Effector memory CD8-positive, alpha-beta T cell (primary cell): ENCODE measurements around the gene LUZP2.

Experiments used
- ATAC-seq: fragments of 150-1000 bp; cut with Tn5 transposase; replicated peaks from 2 replicates; pipeline ENCODE4 v1.10.0; 2021; ENCODE audit warnings: mild to moderate bottlenecking, moderate library complexity
- DNase-seq, 3 experiments: peaks; one replicate each; pipeline ENCODE4 v3.0.0; 2021
- H3K27ac Mint-ChIP-seq, 2 donors: one replicate each; pipeline ENCODE4 v1.8.0; 2022; ENCODE audit warnings: mild to moderate bottlenecking in 2 of 2, mixed read lengths in 2 of 2, moderate library complexity in 2 of 2
- H3K27me3 Mint-ChIP-seq, 2 donors: one replicate each; pipeline ENCODE4 v1.8.0; 2022; ENCODE audit warnings: mixed read lengths in 2 of 2
- H3K36me3 Mint-ChIP-seq: one replicate; pipeline ENCODE4 v1.8.0; 2022; ENCODE audit warnings: mild to moderate bottlenecking, moderate library complexity, mixed read lengths; ENCODE audit not compliant: insufficient read depth
- H3K4me1 Mint-ChIP-seq, 2 donors: one replicate each; pipeline ENCODE4 v1.8.0; 2022; ENCODE audit warnings: low read depth in 2 of 2, mixed read lengths in 2 of 2
- H3K4me3 Mint-ChIP-seq, 2 donors: one replicate each; pipeline ENCODE4 v1.8.0; 2022; ENCODE audit warnings: mild to moderate bottlenecking in 2 of 2, mixed read lengths in 2 of 2, moderate library complexity in 2 of 2
- H3K9me3 Mint-ChIP-seq, 2 donors: one replicate each; pipeline ENCODE4 v1.8.0; 2022; ENCODE audit warnings: mixed read lengths in 2 of 2

The LUZP2 gene

DNA sequence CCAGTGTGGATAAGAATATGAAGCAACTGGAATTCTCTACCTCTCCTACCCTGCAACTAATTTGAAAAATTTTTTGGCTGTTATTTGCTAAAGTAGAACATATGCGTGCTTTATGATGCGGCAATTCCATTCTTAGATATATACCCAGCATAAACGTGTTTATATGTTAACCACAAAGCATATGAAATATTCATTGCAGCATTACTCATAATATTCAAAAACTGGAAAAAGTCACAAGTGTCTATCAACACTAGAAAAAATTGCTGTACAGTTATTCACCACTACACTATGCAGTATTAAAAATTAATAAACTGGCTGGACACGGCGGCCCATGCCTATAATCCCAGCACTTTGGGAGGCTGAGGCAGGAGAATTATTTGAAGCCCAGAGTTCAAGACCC lies 226.4 kb downstream of the LUZP2 start:
- peaks cover 0 to 4% of the 10 kb centered on the region in 2 donors for H3K9me3 Mint-ChIP-seq
- no peak for DNase-seq
- no peaks in the 10 kb centered on the region for H3K4me1 Mint-ChIP-seq
- no peak for ATAC-seq
- no peak overlapping the region for H3K4me3 Mint-ChIP-seq
- no peaks in the 10 kb centered on the region for H3K27me3 Mint-ChIP-seq
- no peak overlapping the region for H3K27ac Mint-ChIP-seq
- H3K36me3 Mint-ChIP-seq, result no peaks in the 10 kb centered on the region

DNA sequence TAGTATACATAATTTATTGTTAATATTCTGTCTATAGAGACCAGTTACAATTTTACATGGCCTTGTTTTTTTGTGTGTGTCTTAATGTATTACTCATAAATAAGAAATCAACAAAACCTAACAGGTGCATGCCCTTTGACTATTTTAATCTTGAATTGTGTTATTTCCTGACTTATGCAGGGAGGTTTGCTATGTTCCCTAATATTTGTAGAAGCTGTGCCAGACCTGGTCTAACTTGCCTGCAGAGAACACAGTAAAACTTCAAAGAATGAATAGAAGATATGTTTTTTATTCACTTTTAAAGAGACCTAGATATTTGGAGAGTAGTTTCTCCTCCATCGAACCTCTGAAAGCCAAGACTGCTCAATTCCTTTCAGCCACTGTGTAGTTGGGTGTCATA lies 234.7 kb downstream of the LUZP2 start:
- Mint-ChIP-seq H3K36me3 (no peaks in the 10 kb centered on the region), H3K27me3 (no peaks in the 10 kb centered on the region), H3K27ac (no peak overlapping the region), H3K4me3 (no peak overlapping the region), H3K4me1 (no peaks in the 10 kb centered on the region), H3K9me3 (peaks cover 0 to 4% of the 10 kb centered on the region in 2 donors)
- DNase-seq, result no peak
- ATAC-seq, result no peak

DNA sequence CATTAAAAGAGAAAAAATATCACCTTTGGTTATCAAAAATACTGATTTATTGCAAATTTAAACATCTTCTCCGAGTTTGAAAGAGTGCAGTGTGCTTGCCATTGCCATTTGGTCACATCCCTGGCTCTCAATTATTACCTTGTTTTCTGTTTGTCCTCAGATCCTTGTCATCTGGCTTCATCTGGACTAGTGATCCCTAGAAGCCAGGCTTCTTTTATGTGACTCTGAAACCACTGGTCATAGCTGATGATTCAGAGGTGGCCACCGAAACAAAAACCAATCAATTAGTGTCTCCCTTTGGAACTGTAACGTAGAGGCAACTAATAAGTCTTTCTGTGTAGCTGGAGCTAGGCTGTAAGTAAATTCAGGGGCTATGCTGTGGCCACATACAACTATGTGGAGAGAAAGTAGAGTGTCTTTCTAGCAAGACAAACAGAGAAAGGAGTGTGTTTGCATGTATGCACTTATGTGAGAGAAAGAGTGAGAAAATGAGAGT lies 237.9 kb downstream of the LUZP2 start:
- ATAC-seq, result no peak
- Mint-ChIP-seq H3K36me3 (no peaks in the 10 kb centered on the region), H3K4me3 (no peak overlapping the region), H3K27me3 (no peaks in the 10 kb centered on the region), H3K4me1 (no peaks in the 10 kb centered on the region), H3K9me3 (peaks cover 0 to 4% of the 10 kb centered on the region in 2 donors), H3K27ac (no peak overlapping the region)
- DNase-seq, result no peak

DNA sequence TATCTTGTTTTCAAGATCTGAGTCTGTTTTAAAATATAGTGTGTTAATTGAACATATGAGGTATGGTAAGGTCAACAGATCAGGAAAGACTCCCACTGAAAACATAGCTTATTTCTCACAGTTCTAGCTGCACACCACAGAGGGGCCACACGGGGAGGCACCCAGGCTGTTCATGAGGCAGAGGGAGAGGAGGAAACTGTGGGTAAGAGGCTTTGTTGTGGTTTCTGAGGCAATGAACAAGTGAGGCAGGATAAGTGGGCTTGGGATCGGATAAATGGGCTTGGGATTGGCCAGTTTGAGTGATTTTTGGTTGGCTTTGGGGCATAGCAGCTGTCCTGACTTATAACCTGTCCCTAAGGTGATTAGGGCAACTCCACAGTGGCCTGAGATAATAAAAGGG lies 242.1 kb downstream of the LUZP2 start:
- peaks cover 0 to 1% of the 10 kb centered on the region in 2 donors for H3K9me3 Mint-ChIP-seq
- no peaks in the 10 kb centered on the region for H3K27me3 Mint-ChIP-seq
- no peaks in the 10 kb centered on the region for H3K36me3 Mint-ChIP-seq
- no peaks in the 10 kb centered on the region for H3K4me1 Mint-ChIP-seq
- no peak overlapping the region for H3K27ac Mint-ChIP-seq
- no peak overlapping the region for H3K4me3 Mint-ChIP-seq
- ATAC-seq (no peak), DNase-seq (no peak)

DNA sequence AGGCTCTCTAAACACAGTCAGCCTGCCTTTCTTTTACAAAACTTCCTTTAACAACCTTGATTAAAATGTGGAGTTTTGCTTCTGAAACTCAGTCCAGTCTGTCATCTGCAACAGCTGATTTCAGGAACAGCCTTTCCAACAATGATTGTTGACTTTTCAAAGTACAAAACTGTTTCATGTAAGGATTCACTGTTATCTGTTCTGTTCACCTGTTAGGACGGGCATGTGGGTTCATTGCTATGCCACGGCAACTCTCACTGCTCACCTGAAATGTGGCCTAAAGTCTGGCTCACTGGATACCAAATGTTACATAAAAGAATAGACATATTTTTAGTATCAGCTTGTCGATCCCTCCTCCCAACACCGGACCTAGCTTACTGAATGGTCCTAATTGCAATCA lies 242.8 kb downstream of the LUZP2 start:
- Mint-ChIP-seq H3K36me3 (no peaks in the 10 kb centered on the region), H3K27me3 (no peaks in the 10 kb centered on the region), H3K4me1 (no peaks in the 10 kb centered on the region), H3K9me3 (peaks cover 0 to 6% of the 10 kb centered on the region in 2 donors), H3K4me3 (no peak overlapping the region), H3K27ac (no peak overlapping the region)
- ATAC-seq, result no peak
- DNase-seq, result no peak

DNA sequence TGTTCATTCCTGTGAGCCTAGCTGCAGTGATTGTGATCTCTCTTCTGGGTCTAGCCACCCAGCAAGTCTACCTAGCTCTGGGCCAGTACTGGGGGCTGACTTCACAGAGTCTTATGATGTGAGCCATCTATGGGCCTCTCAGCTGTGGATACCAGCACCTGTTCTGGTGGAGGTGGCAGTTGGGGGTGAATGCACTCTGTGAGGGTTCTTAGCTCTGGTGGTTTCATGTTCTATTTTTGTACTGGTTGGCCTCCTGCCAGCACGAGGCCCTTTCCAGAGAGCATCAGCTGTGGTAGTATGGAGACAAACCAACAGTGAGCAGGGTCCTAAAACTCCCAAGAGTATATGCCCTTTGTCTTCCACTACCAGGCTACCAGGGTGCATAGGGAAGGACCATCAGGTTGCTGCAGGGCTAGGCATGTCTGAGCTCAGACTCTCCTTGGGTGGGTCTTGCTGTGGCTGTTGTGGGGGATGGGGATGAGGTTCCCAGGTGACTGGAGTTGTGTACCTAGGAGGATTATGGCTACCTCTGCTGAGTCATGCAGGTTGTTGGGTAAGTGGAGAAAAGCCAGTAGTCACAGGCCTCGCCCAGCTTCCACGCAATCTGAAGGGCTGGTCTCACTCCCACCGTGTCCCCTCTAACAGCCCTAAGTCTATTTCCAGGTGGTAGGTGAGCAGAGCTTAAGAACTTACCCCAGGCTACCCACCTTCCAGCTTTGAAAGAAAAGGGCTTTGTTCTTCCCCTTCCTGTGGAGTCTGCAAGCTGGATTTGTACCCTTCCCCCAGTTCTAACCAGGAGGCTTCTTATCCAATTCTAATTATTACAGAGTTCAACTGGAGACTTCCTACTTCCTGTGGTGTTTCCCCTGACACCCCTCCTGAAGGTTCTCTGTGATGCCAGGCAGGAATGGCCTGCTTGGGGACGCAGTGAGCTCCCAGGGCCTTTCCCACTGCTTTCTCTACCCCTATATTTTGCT lies 250.7 kb downstream of the LUZP2 start:
- Mint-ChIP-seq H3K4me3 (no peak overlapping the region), H3K4me1 (no peaks in the 10 kb centered on the region), H3K27me3 (no peaks in the 10 kb centered on the region), H3K36me3 (no peaks in the 10 kb centered on the region), H3K27ac (no peak overlapping the region), H3K9me3 (peaks cover 0 to 10% of the 10 kb centered on the region in 2 donors)
- DNase-seq (no peak), ATAC-seq (no peak)

DNA sequence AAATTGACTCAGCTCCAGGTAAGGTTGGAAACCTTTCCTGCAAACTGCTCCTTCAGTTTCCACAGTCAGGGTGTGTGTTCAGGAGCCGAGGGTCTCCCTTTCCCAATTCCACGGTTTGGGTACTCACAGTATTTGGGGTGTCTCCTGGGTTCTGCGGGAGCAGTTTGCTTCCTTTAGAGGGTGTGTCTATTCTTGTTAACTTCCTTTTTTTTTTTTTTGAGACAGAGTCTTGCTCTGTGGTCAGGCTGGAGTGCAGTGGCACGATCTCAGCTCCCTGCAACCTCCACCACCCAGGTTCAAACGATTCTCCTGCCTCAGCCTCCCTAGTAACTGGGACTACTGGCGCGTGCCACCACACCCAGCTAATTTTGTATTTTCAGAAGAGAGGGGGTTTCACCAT lies 251.4 kb downstream of the LUZP2 start:
- H3K27me3 Mint-ChIP-seq, result no peaks in the 10 kb centered on the region
- H3K4me3 Mint-ChIP-seq, result no peak overlapping the region
- no peaks in the 10 kb centered on the region for H3K4me1 Mint-ChIP-seq
- no peak overlapping the region for H3K27ac Mint-ChIP-seq
- DNase-seq (no peak), ATAC-seq (no peak)
- peaks cover 0 to 10% of the 10 kb centered on the region in 2 donors for H3K9me3 Mint-ChIP-seq
- no peaks in the 10 kb centered on the region for H3K36me3 Mint-ChIP-seq

DNA sequence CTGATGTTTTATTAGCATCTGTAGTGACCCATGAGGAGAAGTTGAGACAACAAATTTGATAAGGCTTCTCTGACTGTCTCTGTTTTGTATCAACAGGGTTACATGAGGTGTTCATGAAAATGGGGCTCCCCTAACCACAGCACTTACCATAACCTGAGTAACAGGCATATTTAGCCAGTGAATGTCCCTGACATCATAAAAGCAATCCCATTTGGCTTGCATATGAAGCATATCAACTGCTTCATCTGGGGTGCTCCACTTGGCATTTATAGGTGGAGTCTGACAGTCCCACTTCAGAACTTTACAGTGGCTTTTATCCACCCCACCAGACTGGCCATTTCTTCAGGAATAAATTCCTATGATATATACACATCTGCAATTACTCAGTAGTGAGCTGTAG lies 257.6 kb downstream of the LUZP2 start:
- H3K27me3 Mint-ChIP-seq, result no peaks in the 10 kb centered on the region
- H3K4me3 Mint-ChIP-seq, result no peak overlapping the region
- no peaks in the 10 kb centered on the region for H3K4me1 Mint-ChIP-seq
- ATAC-seq (no peak), DNase-seq (no peak)
- no peaks in the 10 kb centered on the region for H3K36me3 Mint-ChIP-seq
- peaks cover 0 to 6% of the 10 kb centered on the region in 2 donors for H3K9me3 Mint-ChIP-seq
- H3K27ac Mint-ChIP-seq, result no peak overlapping the region

DNA sequence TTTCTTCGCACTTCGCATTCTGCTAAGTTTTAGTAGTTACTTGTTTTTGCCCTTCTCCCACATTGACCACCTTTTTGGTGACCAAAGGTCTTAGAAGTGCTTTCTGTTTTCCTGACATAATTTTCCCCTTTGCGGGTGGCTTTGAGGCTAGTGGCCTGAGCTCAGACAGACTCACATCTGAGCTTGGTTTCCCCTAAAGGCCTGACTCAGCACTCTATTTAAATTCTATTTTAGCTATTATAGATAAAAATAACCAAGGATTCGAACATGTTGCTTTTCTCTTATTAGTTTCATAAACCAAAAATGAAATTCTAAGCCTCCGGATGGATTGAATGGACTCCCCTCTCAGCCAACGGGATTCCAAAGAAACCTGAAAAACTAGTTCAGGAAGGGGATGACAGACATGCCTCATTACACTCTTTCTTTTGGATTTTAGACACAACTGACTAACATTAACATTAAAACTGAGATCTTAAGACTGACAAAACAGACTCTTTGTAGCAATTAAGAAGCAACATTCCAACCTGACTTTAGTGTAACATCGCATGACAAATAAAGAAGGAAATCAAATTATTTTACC lies 258.5 kb downstream of the LUZP2 start:
- no peak for ATAC-seq
- Mint-ChIP-seq H3K4me1 (no peaks in the 10 kb centered on the region), H3K4me3 (no peak overlapping the region), H3K9me3 (peaks cover 9 to 12% of the 10 kb centered on the region in 2 donors), H3K36me3 (no peaks in the 10 kb centered on the region), H3K27me3 (no peaks in the 10 kb centered on the region), H3K27ac (no peak overlapping the region)
- no peak for DNase-seq

DNA sequence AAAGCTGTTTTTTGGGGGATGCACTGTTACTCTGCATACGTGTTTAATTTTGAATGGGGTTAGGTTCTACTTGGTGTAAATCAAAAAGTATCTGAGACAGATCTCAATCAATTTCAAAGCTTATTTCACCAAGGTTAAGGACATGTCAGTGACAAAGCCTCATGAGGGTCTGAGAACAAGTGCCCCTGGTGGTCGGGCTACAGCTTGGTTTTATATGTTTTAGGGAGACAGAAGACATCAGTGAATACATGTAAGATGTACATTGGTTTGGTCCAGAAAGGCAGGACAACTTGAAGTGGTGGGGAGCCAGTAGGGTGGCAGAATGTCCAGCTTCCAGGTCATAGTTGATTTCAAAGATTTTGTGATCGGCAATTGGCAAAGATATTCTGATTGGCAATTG lies 262.9 kb downstream of the LUZP2 start:
- no peaks in the 10 kb centered on the region for H3K4me1 Mint-ChIP-seq
- H3K27ac Mint-ChIP-seq, result no peak overlapping the region
- DNase-seq (no peak), ATAC-seq (no peak)
- no peaks in the 10 kb centered on the region for H3K27me3 Mint-ChIP-seq
- peaks cover 9 to 12% of the 10 kb centered on the region in 2 donors for H3K9me3 Mint-ChIP-seq
- H3K36me3 Mint-ChIP-seq, result no peaks in the 10 kb centered on the region
- no peak overlapping the region for H3K4me3 Mint-ChIP-seq

DNA sequence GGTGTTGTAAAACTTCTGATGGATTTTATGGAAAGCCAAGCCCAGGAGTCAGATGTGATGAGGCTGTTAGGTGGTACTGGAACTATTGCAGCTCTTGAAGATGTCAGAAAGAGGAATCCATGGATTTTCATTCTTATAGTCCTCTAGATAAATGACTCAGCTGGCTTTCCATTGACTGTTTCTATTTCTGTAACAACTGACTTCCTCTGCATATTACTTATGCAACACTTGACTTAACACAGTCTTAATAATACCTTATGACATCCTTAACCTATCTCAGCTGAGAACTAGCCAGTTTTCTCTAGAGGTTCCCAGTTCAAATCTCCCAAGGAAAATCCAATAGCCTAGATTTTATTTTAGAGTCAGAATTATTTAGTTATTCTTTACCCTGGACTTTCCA lies 263.8 kb downstream of the LUZP2 start:
- Mint-ChIP-seq H3K4me3 (no peak overlapping the region), H3K4me1 (no peaks in the 10 kb centered on the region), H3K9me3 (peaks cover 9 to 12% of the 10 kb centered on the region in 2 donors), H3K27me3 (no peaks in the 10 kb centered on the region), H3K27ac (no peak overlapping the region), H3K36me3 (no peaks in the 10 kb centered on the region)
- ATAC-seq (no peak), DNase-seq (no peak)

DNA sequence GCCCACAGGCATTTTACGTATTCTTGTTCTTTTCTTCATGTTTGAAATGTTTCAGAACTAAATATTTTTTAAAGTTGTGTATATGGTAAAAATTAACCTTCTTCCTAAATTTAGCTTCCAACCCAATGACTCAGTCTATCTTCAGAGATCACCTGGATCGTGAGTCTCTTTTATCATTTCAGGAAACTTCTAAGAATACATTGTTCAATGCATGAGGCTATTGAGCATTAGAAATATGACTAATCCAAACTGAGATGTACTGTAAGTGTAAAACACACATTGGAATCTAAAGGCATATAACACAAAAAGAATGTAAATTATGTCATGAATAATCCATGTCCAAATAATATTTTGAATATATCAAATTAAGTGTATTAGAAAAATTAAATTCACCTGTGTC lies 265.2 kb downstream of the LUZP2 start:
- Mint-ChIP-seq H3K9me3 (peaks cover 5 to 9% of the 10 kb centered on the region in 2 donors), H3K27ac (no peak overlapping the region), H3K27me3 (no peaks in the 10 kb centered on the region), H3K4me1 (no peaks in the 10 kb centered on the region), H3K4me3 (no peak overlapping the region), H3K36me3 (no peaks in the 10 kb centered on the region)
- DNase-seq, result no peak
- no peak for ATAC-seq

DNA sequence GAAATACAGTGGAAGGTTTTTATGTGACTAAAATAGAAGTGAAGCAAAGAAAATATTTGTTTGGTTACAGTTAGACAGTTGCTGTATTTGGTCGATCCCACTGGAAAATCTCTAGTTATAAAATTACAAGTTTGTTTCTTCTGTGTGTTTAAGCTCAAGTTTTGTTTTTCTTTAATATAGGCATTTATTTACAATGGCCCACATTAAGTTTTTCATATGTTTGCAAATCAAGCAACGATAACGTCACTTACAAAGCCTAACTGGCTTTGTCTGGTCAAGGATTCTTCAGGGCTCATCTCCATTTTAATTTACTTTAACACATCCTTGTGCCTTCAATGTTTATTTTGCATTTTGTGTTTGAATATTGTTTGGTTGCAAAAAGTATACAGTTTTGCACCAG lies 270.6 kb downstream of the LUZP2 start:
- H3K36me3 Mint-ChIP-seq, result no peaks in the 10 kb centered on the region
- H3K4me1 Mint-ChIP-seq, result no peaks in the 10 kb centered on the region
- no peaks in the 10 kb centered on the region for H3K27me3 Mint-ChIP-seq
- H3K27ac Mint-ChIP-seq, result no peak overlapping the region
- ATAC-seq (no peak), DNase-seq (no peak)
- H3K4me3 Mint-ChIP-seq, result no peak overlapping the region
- H3K9me3 Mint-ChIP-seq, result peaks cover 0 to 5% of the 10 kb centered on the region in 2 donors

DNA sequence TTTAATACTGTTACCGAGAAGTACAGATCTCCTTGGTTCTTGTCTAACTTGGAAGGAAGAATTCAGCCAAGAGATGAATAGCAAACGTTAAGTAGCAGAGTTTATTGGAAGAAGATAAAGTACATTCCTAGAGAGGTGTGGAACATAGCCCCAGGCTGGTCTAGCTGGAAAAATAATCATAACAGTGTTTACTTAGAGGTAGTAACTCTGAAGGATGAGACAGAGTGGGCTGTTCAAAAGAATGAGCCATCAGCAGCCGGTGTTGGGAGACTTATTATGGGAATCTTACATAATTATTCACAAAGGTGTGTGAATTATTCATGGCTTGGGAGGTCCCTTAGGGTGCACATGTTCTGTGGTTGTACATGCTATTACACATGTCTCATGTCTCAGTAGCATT lies 276.5 kb downstream of the LUZP2 start:
- H3K4me3 Mint-ChIP-seq, result no peak overlapping the region
- no peaks in the 10 kb centered on the region for H3K36me3 Mint-ChIP-seq
- H3K9me3 Mint-ChIP-seq, result peaks cover 0 to 6% of the 10 kb centered on the region in 2 donors
- no peak overlapping the region for H3K27ac Mint-ChIP-seq
- no peaks in the 10 kb centered on the region for H3K27me3 Mint-ChIP-seq
- ATAC-seq (no peak), DNase-seq (no peak)
- H3K4me1 Mint-ChIP-seq, result no peaks in the 10 kb centered on the region
